ENCODE results near the gene C1QL3.

C1QL3 gene

DNA sequence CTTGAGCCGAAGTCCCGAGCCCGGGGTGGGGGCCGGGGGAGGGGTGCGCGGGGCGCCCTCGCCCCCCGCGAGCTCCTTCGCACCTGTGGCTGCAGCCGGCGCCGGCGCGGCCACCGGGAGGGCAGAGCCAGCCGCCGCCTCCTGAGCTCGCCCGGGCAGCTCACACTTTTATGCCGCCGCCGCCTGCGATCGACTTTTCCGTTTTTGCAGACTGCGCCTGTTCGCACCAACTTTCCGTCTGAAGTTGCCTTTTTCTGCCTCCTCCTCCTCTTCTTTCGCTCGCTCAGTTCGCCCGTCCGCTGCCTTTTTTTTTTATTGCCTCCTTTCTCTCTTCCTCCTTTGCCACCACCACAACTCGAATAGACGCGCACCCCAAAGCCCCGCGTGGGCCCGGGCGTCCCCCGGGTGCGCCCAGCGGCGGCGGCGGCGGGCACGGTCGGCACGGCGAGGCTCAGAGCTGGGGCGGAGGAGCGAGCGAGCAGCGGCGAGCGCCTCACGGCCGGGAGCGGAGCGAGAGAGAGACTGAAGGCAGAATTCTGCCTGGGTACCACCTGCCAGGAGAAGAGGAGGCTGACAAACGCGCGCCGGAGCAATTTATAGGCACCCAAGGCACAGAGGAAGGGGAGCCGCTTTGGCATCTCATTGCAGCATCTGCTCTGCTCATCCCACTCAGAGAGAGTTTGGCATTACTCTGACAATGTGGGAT is at the start of gene C1QL3:
TSS of gene C1QL3 (minus strand) at position 569 of the 706 bp plus-strand sequence. CDS start 814 bp downstream, outside the sequence.
- no peak for DNase-seq (ENCODE audit: low read depth in 2 of 2)

DNA sequence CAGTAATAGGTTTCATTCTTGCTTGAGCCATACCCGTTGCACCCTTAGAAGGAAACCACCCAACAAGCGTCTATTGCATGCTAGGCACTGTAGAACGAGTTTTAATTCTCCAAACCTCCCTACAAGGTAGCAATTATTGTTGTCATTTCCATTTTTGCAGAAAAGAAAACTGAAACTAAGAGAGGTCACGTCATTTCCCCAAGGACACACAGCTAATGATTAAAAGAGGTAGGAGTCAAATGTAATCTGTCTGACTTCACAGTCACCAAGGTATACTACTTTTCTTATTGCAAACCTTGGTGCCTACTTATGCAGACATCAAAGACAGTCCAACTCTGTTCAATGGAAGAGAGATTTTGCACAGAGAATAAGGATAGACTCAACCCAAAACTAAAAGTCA is 49.1 kb upstream of the C1QL3 start:
- DNase-seq (ENCODE audit: low read depth in 2 of 2) = no peak

DNA sequence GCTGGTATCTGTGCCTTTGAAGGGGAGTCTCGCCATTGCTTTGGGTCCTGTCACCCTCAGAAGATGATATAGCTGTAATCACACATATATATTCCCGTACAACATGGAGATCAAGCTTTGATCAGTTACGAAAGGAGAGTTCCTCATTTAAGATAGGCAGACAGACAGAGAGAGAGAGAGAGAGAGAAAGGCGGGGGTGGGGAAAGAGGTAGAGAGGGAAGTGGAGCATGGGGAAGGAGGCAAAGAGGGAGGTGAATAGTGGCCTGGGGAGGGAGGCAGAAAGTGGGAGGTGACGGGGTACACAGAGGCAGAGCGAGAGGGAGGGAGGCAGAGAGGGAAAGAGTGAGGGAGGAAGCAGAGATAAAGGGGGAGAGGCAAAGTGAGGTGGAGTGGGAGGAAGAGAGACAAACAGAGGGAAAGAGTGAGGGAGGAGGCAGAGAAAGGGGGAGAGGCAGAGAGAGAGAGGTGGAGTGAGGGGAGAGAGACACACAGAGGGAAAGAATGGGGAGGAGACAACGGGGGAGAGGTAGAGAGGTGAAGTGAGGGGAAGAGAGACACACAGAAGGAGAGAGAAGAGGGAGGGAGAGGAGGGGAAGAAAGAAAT is 44.6 kb upstream of the C1QL3 start:
- DNase-seq (ENCODE audit: low read depth in 2 of 2) = no peak

DNA sequence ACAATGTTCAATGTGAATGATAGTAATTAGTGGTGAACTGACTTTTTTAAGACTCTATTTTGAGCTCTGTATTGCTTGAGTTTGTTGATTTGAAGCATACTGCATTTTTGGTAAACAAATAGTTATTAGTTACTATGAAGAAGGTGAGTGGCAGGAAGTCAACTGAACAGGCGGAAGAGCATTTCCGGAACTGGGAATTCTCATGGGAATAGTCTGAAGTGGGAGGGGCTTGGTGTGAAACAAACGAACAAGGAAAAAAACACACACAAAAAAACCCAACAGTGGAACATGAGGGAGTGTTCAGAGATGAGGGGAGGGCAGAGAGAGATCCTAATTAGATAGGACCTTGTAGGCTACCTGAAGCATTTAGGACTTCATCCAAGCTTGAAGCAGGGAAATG is 43.9 kb upstream of the C1QL3 start:
- no peak for DNase-seq (ENCODE audit: low read depth in 2 of 2)

DNA sequence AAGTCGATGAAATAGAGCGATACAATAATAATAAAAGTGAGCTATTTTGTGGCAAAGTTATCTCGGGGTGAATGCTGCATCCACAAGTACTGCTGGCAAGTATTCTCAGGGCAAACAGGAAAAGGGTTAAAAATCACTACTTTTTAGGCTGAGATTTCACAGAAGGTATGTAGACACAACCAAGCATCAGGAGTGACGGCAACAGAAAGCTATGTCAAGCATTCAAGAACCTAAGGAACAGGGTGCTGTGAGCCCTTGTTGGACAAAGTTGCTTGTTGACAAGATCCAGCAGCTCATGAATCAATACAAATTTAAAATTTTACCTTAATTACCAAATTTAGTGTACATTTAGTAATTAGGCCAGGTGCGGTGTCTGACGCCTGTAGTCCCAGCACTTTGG is 41.2 kb upstream of the C1QL3 start:
- DNase-seq (ENCODE audit: low read depth in 2 of 2) = no peak

DNA sequence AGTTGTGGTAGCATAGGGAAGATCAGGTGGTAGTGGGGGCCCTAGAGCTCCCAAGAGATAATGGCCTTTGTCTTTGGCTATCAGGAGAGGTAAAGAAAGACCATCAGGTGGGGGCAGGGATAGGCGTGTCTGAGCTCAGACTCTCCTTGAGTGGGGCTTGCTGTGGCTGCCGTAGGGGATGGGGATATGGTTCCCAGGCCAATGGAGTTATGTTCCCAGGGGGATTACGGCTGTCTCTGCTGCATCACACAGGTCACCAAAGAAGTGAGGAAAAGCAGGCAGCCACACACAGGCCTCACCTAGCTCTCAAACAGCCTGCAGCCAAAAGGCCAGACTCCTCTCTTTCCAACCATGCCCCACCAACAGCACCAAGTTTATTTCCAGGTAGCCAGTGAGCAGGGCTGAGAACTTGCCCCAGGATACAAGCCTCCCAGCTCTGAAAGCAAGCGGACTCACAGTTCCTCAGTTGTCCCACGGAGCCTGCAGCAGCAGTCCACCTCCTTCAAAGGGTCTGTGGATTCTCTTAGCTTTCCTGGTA is 37.6 kb upstream of the C1QL3 start:
- no peak for DNase-seq (ENCODE audit: low read depth in 2 of 2)

DNA sequence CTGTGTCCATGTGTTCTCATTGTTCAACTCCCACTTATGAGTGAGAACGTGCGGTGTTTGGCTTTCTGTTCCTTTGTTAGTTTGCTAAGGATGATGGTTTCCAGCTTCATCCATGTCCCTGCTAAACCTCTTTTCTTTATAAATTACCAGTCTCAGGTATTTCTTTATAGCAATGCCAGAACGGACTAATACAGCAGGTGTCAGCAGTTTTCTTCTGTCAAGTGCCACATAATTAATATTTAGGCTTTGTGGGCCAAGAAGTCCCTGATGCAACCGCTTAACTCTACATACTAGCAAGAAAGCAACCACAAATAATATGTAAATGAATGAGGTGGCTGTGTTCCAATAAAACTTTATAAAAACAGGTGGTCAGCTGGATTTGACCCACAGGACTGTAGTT is 26.3 kb upstream of the C1QL3 start:
- no peak for DNase-seq (ENCODE audit: low read depth in 2 of 2)

DNA sequence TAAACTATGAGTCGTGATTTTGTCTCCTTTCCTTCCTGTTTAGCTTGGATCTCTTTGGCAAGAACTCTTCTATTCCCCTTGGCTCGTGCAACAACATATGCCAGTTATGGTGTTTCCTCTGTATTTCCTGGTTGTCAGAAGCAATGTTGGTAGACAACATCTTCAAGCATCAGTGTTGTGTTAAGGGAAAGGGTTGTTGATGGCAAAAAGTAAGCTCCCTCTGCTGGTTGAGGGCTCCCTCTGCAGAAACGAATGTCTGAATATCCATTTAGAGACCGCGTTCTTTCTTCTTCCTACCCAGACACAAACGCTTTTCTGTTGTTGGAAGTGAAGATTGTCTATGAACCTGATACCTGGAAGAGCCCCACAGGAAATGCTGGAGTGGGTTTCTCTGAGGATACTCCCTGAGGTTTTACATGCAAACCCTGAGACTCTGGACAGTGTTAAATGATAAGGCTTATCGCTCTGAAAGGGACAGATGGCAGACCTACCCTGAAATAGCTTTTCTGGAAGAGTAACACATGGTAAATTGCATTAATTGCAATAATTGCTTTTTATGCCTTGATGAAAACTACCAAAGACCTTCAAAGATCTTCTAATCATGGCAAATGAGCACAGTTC is 23.5 kb upstream of the C1QL3 start:
- DNase-seq (ENCODE audit: low read depth in 2 of 2) = no peak

DNA sequence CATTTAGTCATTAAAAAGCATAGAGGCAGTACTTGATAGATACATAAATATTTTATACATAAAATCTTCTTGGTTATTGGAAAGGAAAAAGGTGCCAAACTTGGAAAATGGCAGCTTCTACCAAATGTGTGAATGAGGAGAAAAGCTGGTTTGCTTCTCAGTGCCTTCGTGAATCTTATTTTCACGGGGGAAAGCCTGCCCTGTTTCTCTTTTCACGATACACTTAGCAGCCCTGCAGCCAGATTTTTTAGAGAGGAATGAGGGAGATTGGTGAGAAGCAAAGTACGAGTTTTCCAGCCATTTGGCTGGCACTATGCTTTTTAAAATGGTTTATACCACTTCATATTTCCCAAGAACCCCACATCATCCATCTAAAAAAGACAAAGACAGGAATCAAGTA is 22.9 kb upstream of the C1QL3 start:
- no peak for DNase-seq (ENCODE audit: low read depth in 2 of 2)

DNA sequence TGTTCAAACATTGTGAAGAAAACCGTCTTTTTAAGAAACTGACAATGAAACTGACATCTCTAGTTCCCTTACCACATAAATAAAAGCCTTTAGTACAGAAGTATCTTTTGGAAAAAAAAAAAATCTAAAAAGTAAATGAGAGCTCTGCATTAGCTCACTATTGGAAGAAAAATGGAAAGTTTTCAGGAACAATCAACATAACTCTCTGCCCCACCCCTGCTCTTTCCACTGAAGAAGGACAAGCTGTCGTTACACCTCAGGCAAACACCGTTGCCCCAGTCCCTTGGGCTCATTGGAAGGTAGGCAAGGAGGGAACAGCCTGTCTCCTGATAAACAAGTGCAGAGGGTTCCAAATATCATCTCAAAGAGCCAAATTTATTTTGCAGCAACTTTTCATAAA is 22.4 kb upstream of the C1QL3 start:
- no peak for DNase-seq (ENCODE audit: low read depth in 2 of 2)

DNA sequence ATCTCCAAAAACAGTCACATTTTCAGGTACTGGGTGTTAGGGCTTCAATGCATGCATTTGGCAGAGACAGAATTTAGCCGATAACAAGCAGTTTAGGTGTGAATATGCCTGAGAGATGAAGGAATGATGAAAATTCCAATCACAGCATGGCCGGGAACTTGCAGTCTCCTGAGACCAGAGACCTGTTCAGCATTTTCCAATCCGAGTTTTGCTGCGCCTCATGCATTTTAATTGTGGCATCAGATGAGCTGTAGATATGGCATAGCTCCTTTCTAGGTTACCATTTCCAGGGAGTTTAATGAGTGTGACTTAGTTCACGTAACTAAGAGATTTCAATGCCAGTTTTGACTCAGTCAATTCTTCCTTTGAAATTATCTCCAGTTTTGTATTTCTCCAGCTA is 14.5 kb upstream of the C1QL3 start:
- no peak for DNase-seq (ENCODE audit: low read depth in 2 of 2)

DNA sequence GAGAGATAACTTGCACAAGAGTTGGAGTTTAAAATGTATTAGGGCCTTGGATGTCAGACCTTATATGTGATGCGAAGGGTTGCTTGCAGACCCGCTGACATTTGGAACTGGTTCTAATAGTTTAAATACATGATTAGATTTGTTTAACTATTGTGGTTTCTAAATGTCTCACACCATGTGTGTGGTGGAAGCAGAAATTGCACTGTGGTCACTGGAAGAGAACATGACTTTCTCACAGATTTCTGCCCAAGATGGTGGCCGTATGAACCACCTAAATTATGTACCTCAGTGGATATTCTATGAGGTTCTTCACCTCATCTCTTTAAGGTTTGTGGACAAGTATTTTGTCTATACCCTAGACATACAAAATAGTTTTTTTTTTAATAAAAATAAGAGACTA is 8.2 kb upstream of the C1QL3 start:
- no peak for DNase-seq (ENCODE audit: low read depth in 2 of 2)

DNA sequence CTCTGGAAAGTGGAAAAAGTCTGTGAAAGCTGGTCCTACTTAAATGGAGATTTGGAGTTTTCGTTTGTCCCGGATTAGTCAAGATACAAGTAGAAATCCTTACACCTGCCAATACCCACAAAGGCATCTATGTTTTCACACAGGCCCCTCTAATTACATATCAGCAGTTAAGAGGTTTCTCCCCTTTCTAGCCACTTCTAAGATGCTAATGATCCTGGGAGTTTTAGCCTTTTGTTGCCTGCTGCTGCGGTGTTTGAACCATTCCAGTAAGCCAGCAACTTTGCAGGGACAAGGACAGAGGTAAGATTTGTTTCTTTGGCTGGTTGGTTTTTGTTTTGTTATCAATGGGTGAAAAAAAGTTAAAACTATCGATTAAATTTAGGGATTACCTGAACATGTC is 5.8 kb upstream of the C1QL3 start:
- DNase-seq (ENCODE audit: low read depth in 2 of 2) = no peak

DNA sequence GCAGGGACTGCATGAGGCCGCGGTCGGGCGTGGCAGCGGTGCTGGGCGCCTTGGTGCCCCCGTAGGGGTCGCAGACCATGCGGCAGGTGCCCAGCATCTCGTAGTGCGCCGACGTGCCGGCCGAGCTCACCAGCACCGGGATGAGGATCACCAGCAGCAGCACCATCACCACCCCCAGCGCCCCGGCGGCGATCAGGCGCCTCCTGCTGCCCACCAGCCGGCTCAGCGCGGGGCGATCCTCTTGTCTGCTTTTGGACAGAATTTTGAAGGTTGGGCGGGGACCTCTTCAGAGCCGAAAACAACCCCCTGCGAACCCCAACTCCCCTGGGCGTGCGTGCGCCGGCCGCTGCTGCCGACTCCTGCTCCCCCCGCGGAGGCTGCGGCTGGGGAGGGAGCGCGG is 779 bp downstream of the C1QL3 start:
- DNase-seq (ENCODE audit: low read depth in 2 of 2) = no peak

DNA sequence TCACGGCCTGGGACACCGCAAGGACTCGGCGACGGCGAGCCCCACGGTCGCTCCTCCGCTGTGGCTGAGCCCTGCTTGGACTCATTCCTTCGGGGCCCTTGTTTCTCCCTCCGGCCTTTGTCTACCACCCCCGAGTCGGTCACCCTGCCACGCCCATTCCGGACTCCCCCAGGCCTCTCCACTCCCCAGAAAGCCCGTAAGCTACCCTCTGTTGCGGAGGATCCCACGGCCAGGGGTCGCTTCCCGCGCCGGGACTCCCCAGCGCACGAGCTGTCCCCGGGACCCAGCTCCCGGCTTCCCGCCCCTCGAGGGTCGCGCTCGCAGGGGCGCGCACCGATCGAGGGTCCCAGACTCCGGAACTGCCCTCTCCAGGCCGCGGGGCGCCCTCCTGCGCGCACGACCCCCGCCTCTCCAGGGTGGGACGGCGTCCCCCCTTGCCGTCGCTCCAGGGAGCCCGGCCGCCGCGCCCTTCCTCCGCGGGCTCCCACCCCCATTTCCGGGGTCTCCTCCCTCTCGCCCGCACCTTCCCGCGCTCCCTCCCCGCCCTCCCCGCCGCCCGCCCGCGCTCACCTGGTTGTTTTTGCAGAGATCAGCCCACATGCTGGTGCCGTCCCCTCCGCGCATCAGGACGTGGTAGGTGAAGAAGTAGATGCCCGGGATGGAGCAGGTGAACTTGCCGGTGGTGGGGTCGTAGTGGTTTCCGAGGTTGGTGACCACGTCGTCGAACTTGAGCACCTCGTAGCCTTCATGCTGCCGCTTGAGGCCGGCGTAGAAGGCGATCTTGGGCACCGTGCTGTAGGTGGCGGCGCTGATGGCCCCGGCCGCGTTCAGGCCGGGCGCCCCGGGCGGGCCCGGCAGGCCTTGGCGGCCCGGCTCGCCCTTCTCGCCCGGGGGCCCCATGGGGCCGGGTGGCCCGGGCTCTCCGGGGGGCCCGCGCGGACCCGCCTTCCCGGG is 1.5 kb downstream of the C1QL3 start:
- DNase-seq (ENCODE audit: low read depth in 2 of 2) = no peak

DNA sequence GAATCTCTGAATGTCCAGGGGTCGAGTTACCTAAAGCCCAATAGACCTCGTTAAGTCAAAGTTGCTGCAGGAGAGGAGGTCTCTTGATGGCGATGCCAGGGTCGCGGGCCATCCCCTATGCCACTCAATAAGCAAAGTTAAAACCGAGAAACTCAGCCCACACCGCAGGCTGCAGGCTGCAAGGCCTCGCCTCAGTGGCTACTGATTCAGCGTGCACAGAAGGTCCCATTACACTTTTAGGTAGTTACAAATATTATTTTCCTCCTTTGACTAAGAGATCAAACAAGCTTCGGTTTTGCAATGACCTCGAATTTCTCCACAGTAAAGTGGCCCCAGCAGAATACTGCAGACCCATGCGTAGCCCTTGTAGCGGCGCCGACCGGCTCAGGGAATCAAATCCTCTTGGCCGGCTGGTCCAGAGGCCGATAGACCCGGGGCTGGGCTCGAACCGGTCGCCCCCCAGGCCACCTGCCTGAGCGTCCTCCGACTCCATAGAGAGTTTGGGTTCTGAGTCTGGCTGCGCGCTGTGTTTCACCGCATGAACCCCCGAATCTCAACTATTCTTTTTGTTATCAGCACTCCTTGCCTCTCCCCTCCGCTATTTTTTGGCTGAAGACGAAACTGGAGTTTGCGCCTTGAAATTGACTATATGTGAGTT is 2.3 kb downstream of the C1QL3 start:
- DNase-seq (ENCODE audit: low read depth in 2 of 2) = no peak

DNA sequence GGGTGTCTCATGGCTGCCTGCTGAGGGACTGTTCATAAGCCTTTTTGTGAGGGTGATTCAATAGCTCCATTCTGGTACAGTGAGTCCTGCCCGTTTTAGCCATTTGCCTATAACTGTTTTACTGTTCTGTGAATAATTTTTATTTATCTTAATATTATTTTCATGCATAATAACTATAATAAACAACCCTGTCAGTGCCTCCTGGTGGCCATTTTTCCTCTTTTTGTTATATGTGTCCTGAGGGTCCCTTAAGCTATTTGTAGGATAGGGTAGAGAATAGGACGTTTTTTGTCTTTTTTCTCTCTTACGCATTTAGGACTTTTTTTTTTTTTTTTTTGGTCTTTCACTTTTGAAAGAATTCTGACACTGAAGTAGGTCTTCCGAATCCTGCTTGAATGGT is 2.9 kb downstream of the C1QL3 start:
- DNase-seq (ENCODE audit: low read depth in 2 of 2) = no peak

DNA sequence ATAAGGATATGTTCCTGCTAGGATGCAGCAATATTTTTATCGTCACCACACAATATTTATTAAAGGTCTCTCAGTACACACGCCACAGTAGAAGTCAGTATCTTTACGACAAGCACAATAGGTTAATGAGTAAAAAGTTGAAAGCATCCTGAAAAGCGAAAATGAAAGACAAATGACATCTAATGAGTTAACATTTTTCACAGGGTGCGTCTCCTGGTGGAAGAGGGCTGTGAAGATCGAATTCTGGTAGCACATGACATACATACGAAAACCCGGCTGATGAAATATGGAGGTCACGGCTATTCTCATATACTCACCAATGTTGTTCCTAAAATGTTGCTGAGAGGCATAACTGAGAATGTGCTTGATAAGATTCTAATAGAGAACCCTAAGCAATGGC is 10.8 kb downstream of the C1QL3 start:
- no peak for DNase-seq (ENCODE audit: low read depth in 2 of 2)

DNA sequence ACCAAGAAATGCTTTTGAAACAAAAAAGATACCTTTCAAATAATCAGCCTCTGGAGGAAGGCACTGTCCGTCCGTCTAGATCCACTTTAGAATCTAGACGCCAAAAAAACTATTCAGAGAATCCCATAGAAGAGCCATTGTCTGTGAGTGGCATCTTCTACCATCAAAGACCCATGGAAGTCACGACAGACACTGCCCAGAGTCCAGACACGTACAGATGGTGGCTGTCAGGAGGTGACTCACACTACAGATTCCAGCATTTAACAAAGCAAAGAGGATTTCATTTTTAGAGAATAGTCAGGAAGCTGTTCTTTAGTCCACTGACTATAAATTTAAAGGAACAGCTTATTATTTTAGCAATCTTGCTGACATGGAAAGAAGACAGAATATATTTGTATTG is 11.7 kb downstream of the C1QL3 start:
- no peak for DNase-seq (ENCODE audit: low read depth in 2 of 2)

DNA sequence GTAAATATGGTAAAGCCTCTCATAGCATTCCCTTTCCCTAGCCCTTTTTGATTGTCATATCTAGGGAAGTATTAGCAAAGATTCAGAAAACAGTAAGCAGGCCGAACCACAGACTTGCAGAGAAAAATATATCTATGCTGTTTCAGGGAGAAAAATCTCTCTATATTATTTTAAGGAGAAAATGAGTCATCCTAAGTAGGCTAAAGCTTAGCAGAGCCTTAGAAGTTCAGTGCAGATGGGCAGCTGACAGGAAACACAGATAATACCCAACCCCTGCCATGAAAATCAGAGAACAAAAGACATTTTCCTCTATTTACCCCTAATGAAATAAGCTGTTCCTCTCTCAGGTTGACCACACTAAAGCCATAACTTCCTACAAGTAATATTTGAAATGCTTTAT is 16.5 kb downstream of the C1QL3 start:
- no peak for DNase-seq (ENCODE audit: low read depth in 2 of 2)

DNA sequence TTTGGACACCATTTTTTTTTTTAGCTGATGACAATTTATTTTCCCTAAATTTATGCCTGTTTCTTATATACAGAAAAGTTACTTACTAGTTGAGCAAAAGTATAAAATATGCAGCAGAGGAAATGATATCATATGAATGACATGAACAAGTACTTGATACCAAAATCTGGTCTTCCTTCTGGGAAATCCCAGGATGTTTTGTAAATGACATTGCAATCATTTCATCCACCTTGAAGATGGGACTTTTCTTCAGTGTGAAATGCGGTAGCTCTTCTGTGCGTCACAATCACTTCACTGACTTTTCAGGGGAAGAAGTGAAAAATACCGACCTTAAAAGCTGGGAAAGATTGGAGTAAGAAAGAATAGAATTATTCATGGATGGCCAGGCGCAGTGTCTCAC is 23.8 kb downstream of the C1QL3 start:
- DNase-seq (ENCODE audit: low read depth in 2 of 2) = no peak
